GM23338 (cell line): ENCODE measurements around the gene WRNIP1. TPM values are rescaled to one million over a fixed set of nuclear protein-coding genes. Genes with fewer than 3 reads are reported as not detected.

Experiments used
- ATAC-seq: fragments of 200-7000 bp; cut with Tn5 transposase; 3 replicates; pipeline ENCODE4 v1.9.1; 2020
- DNase-seq: peaks from one replicate; pipeline ENCODE4 v3.0.0-alpha.2; 2015; ENCODE audit warnings: low spot score
- H2AFZ ChIP-seq: fragments of 200-600 bp; sonication (generic); 2 replicates; pipeline ENCODE4 v1.8.0; 2016; ENCODE audit warnings: antibody characterized with exemption, mild to moderate bottlenecking, moderate library complexity
- H3F3A ChIP-seq: fragments of 200-600 bp; sonication (generic); replicated peaks from 2 replicates; pipeline ENCODE4 v1.8.0; 2017; ENCODE audit warnings: antibody characterized with exemption, mixed run types, low read depth
- H3K27ac ChIP-seq: fragments of 200-600 bp; sonication (generic); 2 replicates; pipeline ENCODE4 v1.6.1; 2016; ENCODE audit warnings: low read depth
- H3K27me3 ChIP-seq: fragments of 200-600 bp; sonication (generic); 2 replicates; pipeline ENCODE4 v1.8.0; 2016; ENCODE audit warnings: mild to moderate bottlenecking, mixed run types, moderate library complexity; ENCODE audit not compliant: insufficient read depth
- H3K36me3 ChIP-seq: fragments of 200-600 bp; sonication (generic); 2 replicates; pipeline ENCODE4 v1.8.0; 2016; ENCODE audit warnings: mild to moderate bottlenecking; ENCODE audit not compliant: insufficient read depth
- H3K4me1 ChIP-seq: fragments of 200-600 bp; sonication (generic); 2 replicates; pipeline ENCODE4 v1.8.0; 2016; ENCODE audit warnings: mild to moderate bottlenecking, moderate library complexity; ENCODE audit not compliant: insufficient read depth
- H3K4me2 ChIP-seq: fragments of 200-600 bp; sonication (generic); 2 replicates; pipeline ENCODE4 v1.7.1; 2017; ENCODE audit warnings: mixed run types
- H3K4me3 ChIP-seq: fragments of 200-600 bp; sonication (generic); 2 replicates; pipeline ENCODE4 v1.6.1; 2016; ENCODE audit warnings: mixed run types
- H3K79me2 ChIP-seq: fragments of 200-600 bp; sonication (generic); replicated peaks from 2 replicates; pipeline ENCODE4 v1.8.0; 2017; ENCODE audit warnings: mild to moderate bottlenecking; ENCODE audit not compliant: insufficient read depth
- H3K9me2 ChIP-seq: fragments of 200-600 bp; sonication (generic); 2 replicates; pipeline ENCODE4 v1.8.0; 2017; ENCODE audit not compliant: insufficient read depth
- H4K20me1 ChIP-seq: fragments of 200-600 bp; sonication (generic); replicated peaks from 2 replicates; pipeline ENCODE4 v1.8.0; 2017; ENCODE audit warnings: mild to moderate bottlenecking; ENCODE audit not compliant: insufficient read depth
- H3K27ac Mint-ChIP-seq: 2 replicates; pipeline ENCODE4 v1.8.0; 2020; ENCODE audit warnings: inconsistent platforms, mild to moderate bottlenecking, moderate library complexity, mixed read lengths
- H3K27me3 Mint-ChIP-seq: 3 replicates; pipeline ENCODE4 v1.8.0; 2022; ENCODE audit warnings: low read depth, mild to moderate bottlenecking, moderate library complexity, mixed read lengths, inconsistent platforms; ENCODE audit not compliant: insufficient read depth, poor library complexity
- H3K36me3 Mint-ChIP-seq: 3 replicates; pipeline ENCODE4 v1.8.0; 2021; ENCODE audit warnings: low read depth, mild to moderate bottlenecking, inconsistent platforms, moderate library complexity, mixed read lengths
- H3K4me1 Mint-ChIP-seq: 3 replicates; pipeline ENCODE4 v1.8.0; 2020; ENCODE audit warnings: mild to moderate bottlenecking, inconsistent platforms, mixed read lengths
- H3K4me3 Mint-ChIP-seq: 3 replicates; pipeline ENCODE4 v1.8.0; 2021; ENCODE audit warnings: moderate library complexity, mild to moderate bottlenecking, inconsistent platforms, mixed read lengths
- H3K9me3 Mint-ChIP-seq: 3 replicates; pipeline ENCODE4 v1.8.0; 2020; ENCODE audit warnings: moderate library complexity, mild to moderate bottlenecking, inconsistent platforms, mixed read lengths
- CREB1 ChIP-seq: fragments of 250-450 bp; sonication (Bioruptor Pico); IDR thresholded peaks from 2 replicates; pipeline ENCODE4 v1.5.0; 2020; ENCODE audit warnings: low read depth, mild to moderate bottlenecking, moderate library complexity
- EZH2 ChIP-seq: fragments of 200-600 bp; sonication (generic); IDR thresholded peaks from one replicate; pipeline ENCODE4 v1.8.0; 2017; ENCODE audit warnings: antibody characterized with exemption, mild to moderate bottlenecking, low read depth; ENCODE audit not compliant: unreplicated experiment
- EZH2phosphoT487 ChIP-seq: fragments of 200-600 bp; sonication (generic); IDR thresholded peaks from one replicate; pipeline ENCODE4 v1.8.1; 2018; ENCODE audit warnings: antibody characterized with exemption; ENCODE audit not compliant: unreplicated experiment
- JUNB ChIP-seq: IDR thresholded peaks from one replicate; pipeline ENCODE4 v1.6.1; 2016; ENCODE audit warnings: antibody characterized with exemption; ENCODE audit not compliant: unreplicated experiment
- NANOG ChIP-seq: IDR thresholded peaks from 2 replicates; pipeline ENCODE4 v1.6.1; 2016; ENCODE audit warnings: antibody characterized with exemption, borderline replicate concordance
- POLR2AphosphoS5 ChIP-seq: IDR thresholded peaks from 2 replicates; pipeline ENCODE4 v1.6.1; 2016; ENCODE audit warnings: antibody characterized with exemption, low read depth
- STAT1 ChIP-seq: IDR thresholded peaks from one replicate; pipeline ENCODE4 v1.6.1; 2016; ENCODE audit warnings: antibody characterized with exemption; ENCODE audit not compliant: unreplicated experiment
- ZNF114 ChIP-seq: fragments of 250-450 bp; sonication (Bioruptor Pico); IDR thresholded peaks from 2 replicates; pipeline ENCODE4 v1.5.0; 2020; ENCODE audit warnings: mild to moderate bottlenecking, moderate library complexity
- ZNF331 ChIP-seq: fragments of 250-450 bp; sonication (Bioruptor Pico); IDR thresholded peaks from 2 replicates; pipeline ENCODE4 v1.5.0; 2020; ENCODE audit warnings: low read depth, mild to moderate bottlenecking, moderate library complexity
- polyA plus RNA-seq: library from polyadenylated mRNA; unstranded; fragments of >200 nt; fragmentation: Nextera tagmentation; extraction: Ambion mirVana; gene quantifications from 2 replicates; pipeline ENCODE4 v1.2.1, GENCODE V29; 2016
- total RNA-seq: library from RNA; depleted of rRNA; stranded (reverse); fragments of >200 nt; shearing (Covaris generic); gene quantifications from 2 replicates; pipeline ENCODE4 v1.2.3, GENCODE V29; 2014
- TF ChIP-seq, protein P1 (sequence below): IDR thresholded peaks from one replicate; pipeline ENCODE4 v1.6.1; 2018; ENCODE audit warnings: antibody characterized with exemption; ENCODE audit not compliant: unreplicated experiment
- TF ChIP-seq, protein P2 (sequence below), 2 experiments: fragments of 200-600 bp in 1 of 2; sonication (generic) in 1 of 2; conservative IDR thresholded peaks; 2 replicates each; pipeline versions ENCODE4 v1.5.1 to v1.6.1; 2016 to 2017; ENCODE audit warnings: antibody characterized with exemption in 2 of 2, low read depth in 2 of 2, mild to moderate bottlenecking in 2 of 2, moderate library complexity in 1 of 2
- TF ChIP-seq, protein P3 (sequence below): IDR thresholded peaks from 2 replicates; pipeline ENCODE4 v1.6.1; 2016; ENCODE audit warnings: antibody characterized with exemption
- TF ChIP-seq, protein P4 (sequence below): fragments of 250-450 bp; sonication (Bioruptor Pico); IDR thresholded peaks from 2 replicates; pipeline ENCODE4 v1.5.0; 2020; ENCODE audit warnings: mild to moderate bottlenecking, moderate library complexity

Gene WRNIP1
- total and polyA plus RNA-seq, 2 experiments from 2014 or later = 27.6 to 66.0 TPM

DNA sequence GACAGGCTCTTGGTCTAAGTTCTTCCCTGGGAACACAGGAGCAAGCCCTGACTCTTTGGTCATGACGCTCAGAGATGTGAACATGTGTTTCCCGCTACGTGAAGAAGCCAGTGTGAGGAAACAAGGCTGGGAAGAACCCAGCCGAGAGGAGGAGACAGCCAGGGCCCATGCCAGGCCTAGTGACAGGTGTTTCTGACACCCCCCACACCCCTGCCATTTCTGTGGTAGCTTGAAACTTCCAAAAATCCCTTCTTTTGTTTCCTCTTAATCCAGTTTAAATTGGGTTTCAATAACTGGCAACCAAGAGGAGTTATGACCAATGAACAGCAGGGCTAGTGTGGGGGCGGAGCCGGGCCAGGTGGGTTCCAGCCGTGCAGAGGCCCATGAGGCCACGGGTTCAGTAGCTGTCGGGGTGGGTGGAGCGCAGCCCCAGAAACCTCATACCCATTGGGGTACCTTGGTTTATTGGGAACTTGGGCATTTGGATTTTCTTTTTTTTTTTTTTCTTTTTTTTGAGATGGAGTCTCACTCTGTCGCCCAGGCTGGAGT, 33.5 kb downstream of the WRNIP1 start:
- Histone ChIP-seq H3K4me2 (no peak overlapping the region), H3K4me1 (no peaks in the 10 kb centered on the region), H3K79me2 (no peaks in the 10 kb centered on the region), H3K27ac (no peak overlapping the region), H2AFZ (no peak overlapping the region), H3K36me3 (no peaks in the 10 kb centered on the region), H3F3A (no peaks in the 10 kb centered on the region), H4K20me1 (no peaks in the 10 kb centered on the region), H3K9me2 (no peaks in the 10 kb centered on the region), H3K27me3 (no peaks in the 10 kb centered on the region), H3K4me3 (no peak overlapping the region)
- H3K9me3 Mint-ChIP-seq = peaks cover 2% of the 10 kb centered on the region; the same call in 2 of the 3 replicates
- 0 out of 3 replicates have a peak, but pooled peaks cover 2% of the 10 kb centered on the region for H3K36me3 Mint-ChIP-seq
- H3K4me1 Mint-ChIP-seq = peaks cover 15% of the 10 kb centered on the region
- TF ChIP-seq, protein P1, sequence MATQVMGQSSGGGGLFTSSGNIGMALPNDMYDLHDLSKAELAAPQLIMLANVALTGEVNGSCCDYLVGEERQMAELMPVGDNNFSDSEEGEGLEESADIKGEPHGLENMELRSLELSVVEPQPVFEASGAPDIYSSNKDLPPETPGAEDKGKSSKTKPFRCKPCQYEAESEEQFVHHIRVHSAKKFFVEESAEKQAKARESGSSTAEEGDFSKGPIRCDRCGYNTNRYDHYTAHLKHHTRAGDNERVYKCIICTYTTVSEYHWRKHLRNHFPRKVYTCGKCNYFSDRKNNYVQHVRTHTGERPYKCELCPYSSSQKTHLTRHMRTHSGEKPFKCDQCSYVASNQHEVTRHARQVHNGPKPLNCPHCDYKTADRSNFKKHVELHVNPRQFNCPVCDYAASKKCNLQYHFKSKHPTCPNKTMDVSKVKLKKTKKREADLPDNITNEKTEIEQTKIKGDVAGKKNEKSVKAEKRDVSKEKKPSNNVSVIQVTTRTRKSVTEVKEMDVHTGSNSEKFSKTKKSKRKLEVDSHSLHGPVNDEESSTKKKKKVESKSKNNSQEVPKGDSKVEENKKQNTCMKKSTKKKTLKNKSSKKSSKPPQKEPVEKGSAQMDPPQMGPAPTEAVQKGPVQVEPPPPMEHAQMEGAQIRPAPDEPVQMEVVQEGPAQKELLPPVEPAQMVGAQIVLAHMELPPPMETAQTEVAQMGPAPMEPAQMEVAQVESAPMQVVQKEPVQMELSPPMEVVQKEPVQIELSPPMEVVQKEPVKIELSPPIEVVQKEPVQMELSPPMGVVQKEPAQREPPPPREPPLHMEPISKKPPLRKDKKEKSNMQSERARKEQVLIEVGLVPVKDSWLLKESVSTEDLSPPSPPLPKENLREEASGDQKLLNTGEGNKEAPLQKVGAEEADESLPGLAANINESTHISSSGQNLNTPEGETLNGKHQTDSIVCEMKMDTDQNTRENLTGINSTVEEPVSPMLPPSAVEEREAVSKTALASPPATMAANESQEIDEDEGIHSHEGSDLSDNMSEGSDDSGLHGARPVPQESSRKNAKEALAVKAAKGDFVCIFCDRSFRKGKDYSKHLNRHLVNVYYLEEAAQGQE = no peak
- TF ChIP-seq ZNF331 = no peak
- no peak for TF ChIP-seq POLR2AphosphoS5
- no peak for TF ChIP-seq NANOG
- TF ChIP-seq JUNB = no peak
- no peak for TF ChIP-seq EZH2
- TF ChIP-seq, protein P2, sequence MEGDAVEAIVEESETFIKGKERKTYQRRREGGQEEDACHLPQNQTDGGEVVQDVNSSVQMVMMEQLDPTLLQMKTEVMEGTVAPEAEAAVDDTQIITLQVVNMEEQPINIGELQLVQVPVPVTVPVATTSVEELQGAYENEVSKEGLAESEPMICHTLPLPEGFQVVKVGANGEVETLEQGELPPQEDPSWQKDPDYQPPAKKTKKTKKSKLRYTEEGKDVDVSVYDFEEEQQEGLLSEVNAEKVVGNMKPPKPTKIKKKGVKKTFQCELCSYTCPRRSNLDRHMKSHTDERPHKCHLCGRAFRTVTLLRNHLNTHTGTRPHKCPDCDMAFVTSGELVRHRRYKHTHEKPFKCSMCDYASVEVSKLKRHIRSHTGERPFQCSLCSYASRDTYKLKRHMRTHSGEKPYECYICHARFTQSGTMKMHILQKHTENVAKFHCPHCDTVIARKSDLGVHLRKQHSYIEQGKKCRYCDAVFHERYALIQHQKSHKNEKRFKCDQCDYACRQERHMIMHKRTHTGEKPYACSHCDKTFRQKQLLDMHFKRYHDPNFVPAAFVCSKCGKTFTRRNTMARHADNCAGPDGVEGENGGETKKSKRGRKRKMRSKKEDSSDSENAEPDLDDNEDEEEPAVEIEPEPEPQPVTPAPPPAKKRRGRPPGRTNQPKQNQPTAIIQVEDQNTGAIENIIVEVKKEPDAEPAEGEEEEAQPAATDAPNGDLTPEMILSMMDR (conservative IDR thresholded peaks at IDR 0.05; ENCODE audit: low read depth in 2 of 2) = no peak
- TF ChIP-seq, protein P3, sequence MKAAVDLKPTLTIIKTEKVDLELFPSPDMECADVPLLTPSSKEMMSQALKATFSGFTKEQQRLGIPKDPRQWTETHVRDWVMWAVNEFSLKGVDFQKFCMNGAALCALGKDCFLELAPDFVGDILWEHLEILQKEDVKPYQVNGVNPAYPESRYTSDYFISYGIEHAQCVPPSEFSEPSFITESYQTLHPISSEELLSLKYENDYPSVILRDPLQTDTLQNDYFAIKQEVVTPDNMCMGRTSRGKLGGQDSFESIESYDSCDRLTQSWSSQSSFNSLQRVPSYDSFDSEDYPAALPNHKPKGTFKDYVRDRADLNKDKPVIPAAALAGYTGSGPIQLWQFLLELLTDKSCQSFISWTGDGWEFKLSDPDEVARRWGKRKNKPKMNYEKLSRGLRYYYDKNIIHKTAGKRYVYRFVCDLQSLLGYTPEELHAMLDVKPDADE = no peak
- TF ChIP-seq, protein P4, sequence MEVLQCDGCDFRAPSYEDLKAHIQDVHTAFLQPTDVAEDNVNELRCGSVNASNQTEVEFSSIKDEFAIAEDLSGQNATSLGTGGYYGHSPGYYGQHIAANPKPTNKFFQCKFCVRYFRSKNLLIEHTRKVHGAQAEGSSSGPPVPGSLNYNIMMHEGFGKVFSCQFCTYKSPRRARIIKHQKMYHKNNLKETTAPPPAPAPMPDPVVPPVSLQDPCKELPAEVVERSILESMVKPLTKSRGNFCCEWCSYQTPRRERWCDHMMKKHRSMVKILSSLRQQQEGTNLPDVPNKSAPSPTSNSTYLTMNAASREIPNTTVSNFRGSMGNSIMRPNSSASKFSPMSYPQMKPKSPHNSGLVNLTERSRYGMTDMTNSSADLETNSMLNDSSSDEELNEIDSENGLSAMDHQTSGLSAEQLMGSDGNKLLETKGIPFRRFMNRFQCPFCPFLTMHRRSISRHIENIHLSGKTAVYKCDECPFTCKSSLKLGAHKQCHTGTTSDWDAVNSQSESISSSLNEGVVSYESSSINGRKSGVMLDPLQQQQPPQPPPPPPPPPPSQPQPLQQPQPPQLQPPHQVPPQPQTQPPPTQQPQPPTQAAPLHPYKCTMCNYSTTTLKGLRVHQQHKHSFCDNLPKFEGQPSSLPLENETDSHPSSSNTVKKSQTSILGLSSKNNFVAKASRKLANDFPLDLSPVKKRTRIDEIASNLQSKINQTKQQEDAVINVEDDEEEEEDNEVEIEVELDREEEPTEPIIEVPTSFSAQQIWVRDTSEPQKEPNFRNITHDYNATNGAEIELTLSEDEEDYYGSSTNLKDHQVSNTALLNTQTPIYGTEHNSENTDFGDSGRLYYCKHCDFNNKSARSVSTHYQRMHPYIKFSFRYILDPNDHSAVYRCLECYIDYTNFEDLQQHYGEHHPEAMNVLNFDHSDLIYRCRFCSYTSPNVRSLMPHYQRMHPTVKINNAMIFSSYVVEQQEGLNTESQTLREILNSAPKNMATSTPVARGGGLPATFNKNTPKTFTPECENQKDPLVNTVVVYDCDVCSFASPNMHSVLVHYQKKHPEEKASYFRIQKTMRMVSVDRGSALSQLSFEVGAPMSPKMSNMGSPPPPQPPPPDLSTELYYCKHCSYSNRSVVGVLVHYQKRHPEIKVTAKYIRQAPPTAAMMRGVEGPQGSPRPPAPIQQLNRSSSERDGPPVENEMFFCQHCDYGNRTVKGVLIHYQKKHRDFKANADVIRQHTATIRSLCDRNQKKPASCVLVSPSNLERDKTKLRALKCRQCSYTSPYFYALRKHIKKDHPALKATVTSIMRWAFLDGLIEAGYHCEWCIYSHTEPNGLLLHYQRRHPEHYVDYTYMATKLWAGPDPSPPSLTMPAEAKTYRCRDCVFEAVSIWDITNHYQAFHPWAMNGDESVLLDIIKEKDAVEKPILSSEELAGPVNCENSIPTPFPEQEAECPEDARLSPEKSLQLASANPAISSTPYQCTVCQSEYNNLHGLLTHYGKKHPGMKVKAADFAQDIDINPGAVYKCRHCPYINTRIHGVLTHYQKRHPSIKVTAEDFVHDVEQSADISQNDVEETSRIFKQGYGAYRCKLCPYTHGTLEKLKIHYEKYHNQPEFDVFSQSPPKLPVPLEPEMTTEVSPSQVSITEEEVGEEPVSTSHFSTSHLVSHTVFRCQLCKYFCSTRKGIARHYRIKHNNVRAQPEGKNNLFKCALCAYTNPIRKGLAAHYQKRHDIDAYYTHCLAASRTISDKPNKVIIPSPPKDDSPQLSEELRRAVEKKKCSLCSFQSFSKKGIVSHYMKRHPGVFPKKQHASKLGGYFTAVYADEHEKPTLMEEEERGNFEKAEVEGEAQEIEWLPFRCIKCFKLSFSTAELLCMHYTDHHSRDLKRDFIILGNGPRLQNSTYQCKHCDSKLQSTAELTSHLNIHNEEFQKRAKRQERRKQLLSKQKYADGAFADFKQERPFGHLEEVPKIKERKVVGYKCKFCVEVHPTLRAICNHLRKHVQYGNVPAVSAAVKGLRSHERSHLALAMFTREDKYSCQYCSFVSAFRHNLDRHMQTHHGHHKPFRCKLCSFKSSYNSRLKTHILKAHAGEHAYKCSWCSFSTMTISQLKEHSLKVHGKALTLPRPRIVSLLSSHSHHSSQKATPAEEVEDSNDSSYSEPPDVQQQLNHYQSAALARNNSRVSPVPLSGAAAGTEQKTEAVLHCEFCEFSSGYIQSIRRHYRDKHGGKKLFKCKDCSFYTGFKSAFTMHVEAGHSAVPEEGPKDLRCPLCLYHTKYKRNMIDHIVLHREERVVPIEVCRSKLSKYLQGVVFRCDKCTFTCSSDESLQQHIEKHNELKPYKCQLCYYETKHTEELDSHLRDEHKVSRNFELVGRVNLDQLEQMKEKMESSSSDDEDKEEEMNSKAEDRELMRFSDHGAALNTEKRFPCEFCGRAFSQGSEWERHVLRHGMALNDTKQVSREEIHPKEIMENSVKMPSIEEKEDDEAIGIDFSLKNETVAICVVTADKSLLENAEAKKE (CRISPR knock-in tag) = no peak
- TF ChIP-seq STAT1 = no peak
- no peak for TF ChIP-seq ZNF114 (CRISPR knock-in tag)
- TF ChIP-seq EZH2phosphoT487 = no peak
- TF ChIP-seq CREB1 = no peak
- ATAC-seq (peak; percentile 18; the same call in 2 of the 3 replicates), DNase-seq (no peak)
- peaks cover 2% of the 10 kb centered on the region for H3K27me3 Mint-ChIP-seq
- H3K4me3 Mint-ChIP-seq = no peak overlapping the region
- no peak overlapping the region for H3K27ac Mint-ChIP-seq
